Testis (tissue), 3 donors: ENCODE data around the gene KLF6. TPM values are rescaled to one million over a fixed set of nuclear protein-coding genes. Genes with fewer than 3 reads are reported as not detected.

ENCODE experiments used
- DNase-seq: peaks from one replicate; pipeline ENCODE4 v3.0.0-alpha.2; 2019
- H3K27ac ChIP-seq, 2 donors: fragments of 200-600 bp; sonication (generic); one replicate each; pipeline ENCODE4 v1.5.1; 2019
- H3K27me3 ChIP-seq: fragments of 200-600 bp; sonication (generic); one replicate; pipeline ENCODE4 v1.5.1; 2019
- H3K36me3 ChIP-seq: fragments of 200-600 bp; sonication (generic); one replicate; pipeline ENCODE4 v1.5.1; 2017; ENCODE audit warnings: low read depth; ENCODE audit errors: missing control alignments
- H3K4me1 ChIP-seq: fragments of 200-600 bp; sonication (generic); one replicate; pipeline ENCODE4 v1.5.1; 2019
- H3K4me3 ChIP-seq, 2 donors: fragments of 200-600 bp; sonication (generic); one replicate each; pipeline ENCODE4 v1.5.1; 2017 to 2019
- H3K9me3 ChIP-seq: fragments of 200-600 bp; sonication (generic); one replicate; pipeline ENCODE4 v1.5.1; 2017
- CTCF ChIP-seq, 3 experiments: fragments of 450-650 bp in 2 of 3; fragments of 200-600 bp in 1 of 3; sonication (generic) in 1 of 3; IDR thresholded peaks; one replicate each; pipeline ENCODE4 v1.5.1; 2016 to 2019; ENCODE audit warnings: antibody characterized with exemption in 3 of 3, mild to moderate bottlenecking in 2 of 3, moderate library complexity in 1 of 3
- POLR2A ChIP-seq: fragments of 450-650 bp; IDR thresholded peaks from one replicate; pipeline ENCODE4 v1.6.1; 2017; ENCODE audit warnings: antibody characterized with exemption, mild to moderate bottlenecking, moderate library complexity
- WGBS, 2 donors: methylation state at CpG; one replicate each; pipeline ENCODE4 v1.1.5; 2018; 5-methylcytosine and 5-hydroxymethylcytosine counted together
- intact Hi-C: fragments of 100-400 bp; cut with DNase I; formaldehyde crosslinking; loops from one replicate; pipeline ENCODE4 v1.15.1; 2023; ENCODE audit warnings: low total_unique reads
- polyA plus RNA-seq: library from polyadenylated mRNA; stranded (reverse); fragments of 350-450 nt; fragmentation: Illumina TruSeq; extraction: RNeasy Lipid Tissue Mini Kit (QIAGEN cat#74804); gene quantifications from one replicate; pipeline ENCODE4 v1.2.3, GENCODE V29; 2014; ENCODE audit warnings: low read depth, low replicate concordance; ENCODE audit not compliant: insufficient read depth
- total RNA-seq, 2 donors: library from RNA; depleted of rRNA; stranded (reverse); fragments of >200 nt; gene quantifications; one replicate each; pipeline ENCODE4 v1.2.3, GENCODE V29; 2016

Gene KLF6
- total and polyA plus RNA-seq, 3 donors from 2014 or later = 30.8 to 41.5 (median 35.7) TPM

DNA sequence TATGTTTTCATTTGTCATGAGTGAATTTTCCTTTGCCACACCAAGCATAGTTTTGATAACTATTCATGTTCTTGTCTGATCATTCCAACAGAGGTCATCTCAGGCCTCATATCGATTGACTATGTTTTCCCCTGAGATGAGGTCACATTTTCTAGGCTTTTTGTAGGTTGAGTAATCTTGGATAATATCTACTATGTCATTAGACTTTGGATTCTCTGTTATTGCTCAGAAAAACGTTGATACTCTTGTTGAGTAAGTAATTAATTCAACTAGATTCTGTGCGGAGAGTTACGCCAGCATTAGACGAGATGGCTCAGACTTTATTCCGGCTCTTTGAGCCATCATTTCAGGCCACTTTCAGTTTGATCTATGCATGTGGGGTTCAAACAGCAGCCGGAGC lies 57.7 kb downstream of the KLF6 start:
- 78 to 85% methylated on average over 7 of the region's 7 CpGs for WGBS, 2 donors
- H3K36me3 ChIP-seq = no peaks in the 10 kb centered on the region

More for the DNA sequence above, 57.7 kb downstream of the KLF6 start:
- Histone ChIP-seq H3K4me1 (no peaks in the 10 kb centered on the region), H3K9me3 (no peaks in the 10 kb centered on the region), H3K4me3 (no peak overlapping the region), H3K27me3 (no peaks in the 10 kb centered on the region), H3K27ac (no peak overlapping the region)
- TF ChIP-seq POLR2A (no peak), CTCF (IDR thresholded peaks at IDR 0.05) (no peak)
- DNase-seq = no peak
- intact Hi-C loops = no loop called here
